Activated T-helper 1 cell treated with Interleukin-2 at 50 U/mL for 16 hours (primary cell): ENCODE results near the gene FOXF1.

Experiments
- DNase-seq: peaks from one replicate; pipeline ENCODE4 v3.0.0-alpha.2; 2020; ENCODE audit warnings: low read depth

Gene FOXF1

DNA sequence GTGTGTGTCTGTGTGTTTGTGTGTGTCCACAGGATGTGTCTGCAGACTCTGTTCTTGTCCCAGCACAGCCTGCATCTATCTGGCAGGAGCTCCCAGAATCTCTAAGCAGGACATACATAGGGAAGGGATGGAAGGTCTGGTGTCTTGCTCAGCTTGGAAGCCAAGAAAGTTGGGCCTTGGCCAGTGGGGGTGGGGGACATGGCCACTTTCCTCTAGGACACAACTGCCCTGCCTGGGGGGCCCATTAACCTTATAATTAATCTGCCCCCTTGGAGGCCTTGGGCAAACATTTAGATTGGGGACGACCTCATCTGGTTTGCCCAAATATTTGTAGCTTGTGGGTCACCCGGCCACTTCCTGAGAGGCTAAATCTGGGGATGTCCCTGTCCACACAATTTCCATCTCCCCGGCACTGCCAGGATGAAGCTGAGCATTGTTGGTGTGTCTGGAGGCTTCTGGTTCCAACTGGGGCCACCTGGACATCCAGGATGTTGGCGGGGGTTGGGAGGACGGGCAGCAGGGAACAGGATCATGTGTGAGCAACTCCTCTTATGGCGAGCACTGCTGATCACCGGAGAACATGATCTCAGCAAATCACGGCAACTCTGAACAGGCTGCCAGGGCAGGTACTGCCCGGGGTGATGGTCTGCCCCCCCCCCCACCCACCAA lies 17.2 kb upstream of the FOXF1 start:
- DNase-seq: no peak

DNA sequence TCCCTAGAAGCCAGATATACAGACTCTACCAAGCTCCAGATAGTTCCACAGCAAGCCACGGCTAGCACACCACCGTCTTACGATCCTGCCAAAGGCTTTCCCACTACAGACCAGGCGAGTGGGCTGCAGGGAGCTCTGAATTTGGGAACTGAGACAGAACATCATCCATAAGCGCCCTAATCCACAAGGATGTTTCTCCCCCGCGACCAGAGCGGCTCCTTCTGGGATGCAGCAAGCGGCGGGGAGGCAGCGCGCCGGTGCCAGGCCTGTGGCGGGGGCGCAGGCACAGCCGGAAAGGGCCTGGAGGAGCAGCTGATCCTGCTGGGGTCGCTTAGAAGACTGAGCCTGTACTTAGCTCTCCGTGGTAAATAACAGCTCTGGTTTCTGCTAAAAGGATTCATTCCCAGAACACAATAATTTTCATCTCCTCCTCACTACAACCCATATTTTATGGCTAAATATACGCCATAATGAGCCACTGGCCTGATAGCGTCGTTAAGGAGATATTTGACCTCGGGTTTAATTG lies 16.2 kb upstream of the FOXF1 start:
- DNase-seq: no peak

DNA sequence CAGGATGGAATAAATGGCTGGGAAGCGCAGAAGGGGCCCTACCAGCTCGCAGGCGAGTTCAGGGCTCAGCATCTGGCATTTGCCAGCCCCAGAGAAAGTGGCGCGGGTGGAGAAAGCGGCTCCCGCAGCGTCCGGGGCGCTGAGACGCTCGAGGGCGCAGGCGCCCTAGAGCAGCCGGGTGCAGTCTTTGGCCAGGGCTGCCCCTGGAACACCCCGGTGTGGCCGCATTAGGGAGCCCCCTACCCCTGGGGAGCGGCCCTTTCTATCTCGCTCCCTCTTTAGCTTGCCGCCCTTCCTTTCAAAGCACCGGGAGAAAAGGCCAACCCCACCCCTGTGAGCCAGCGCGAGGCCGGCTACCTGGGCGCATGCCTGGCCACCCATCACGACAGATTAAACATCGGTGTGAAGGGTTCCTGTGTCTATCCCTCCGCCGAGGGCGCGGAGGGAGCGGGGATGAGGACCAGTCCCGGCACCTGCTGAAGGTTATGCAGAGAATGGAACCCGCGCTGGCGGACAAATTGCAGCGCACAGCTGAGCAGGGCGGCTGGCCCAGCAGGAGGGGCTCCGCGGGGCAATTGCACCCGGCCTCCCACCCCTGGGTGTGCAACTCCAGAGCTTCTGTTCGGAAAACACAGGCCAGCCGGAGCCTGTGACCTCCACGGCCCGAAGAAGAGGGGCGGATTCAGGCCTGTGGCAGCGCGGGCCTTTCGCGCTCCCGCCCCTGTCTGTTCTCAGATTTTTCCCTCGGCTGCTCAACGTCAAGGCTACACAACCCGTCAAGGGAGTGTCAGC lies 15.6 kb upstream of the FOXF1 start:
- DNase-seq: no peak

DNA sequence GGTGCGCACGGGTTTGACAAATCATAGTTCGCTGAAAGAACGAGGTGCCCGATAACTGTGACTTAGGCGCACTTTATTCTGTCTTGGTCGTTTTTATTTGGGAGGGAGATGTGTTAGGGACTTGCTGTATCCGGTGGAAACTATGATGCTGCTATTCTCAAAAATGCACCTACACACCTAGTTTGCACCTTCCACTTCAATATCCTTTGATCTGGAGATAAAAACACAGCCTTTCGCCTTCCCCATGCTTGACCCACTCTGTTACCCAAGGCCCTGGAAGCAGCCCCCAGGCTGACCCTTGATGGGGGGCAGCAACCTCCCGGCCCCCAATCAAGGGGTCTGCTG lies 15.0 kb upstream of the FOXF1 start:
- no peak for DNase-seq

DNA sequence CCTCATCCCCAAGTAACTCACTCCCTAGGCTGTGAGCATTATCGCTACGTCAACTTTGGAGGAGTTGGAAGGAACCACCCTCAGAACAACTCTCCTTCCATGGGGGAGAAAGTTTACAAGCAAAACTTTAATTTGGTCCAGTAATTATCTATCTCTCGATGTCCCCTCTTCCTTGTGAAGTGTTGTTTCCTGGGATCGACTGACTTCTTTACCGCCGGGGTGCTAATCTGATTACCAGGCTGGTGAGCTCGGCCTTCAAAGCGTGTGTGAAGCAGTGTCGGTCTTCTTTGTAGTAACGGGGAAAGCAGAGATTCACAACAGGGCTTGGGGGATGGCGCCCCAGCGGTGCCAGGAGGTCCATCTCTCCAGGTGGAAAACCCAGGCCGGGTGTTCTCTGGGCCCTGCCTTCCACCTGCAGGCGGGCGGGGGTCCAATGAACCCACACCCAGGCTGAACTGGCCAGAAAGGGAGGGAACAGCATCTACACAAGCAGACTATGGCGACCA lies 14.5 kb upstream of the FOXF1 start:
- no peak for DNase-seq

GRCh38 chr16:86496262-86496928 lies 13.9 kb upstream of the FOXF1 start:
- DNase-seq: no peak

- DNase-seq: no peak
Measured at GRCh38 chr16:86496929-86497461, 13.3 kb upstream of the FOXF1 start.

- DNase-seq: no peak
Measured at GRCh38 chr16:86497551-86498021, 12.7 kb upstream of the FOXF1 start.

GRCh38 chr16:86498155-86498670 lies 12.1 kb upstream of the FOXF1 start:
- DNase-seq: no peak

DNA sequence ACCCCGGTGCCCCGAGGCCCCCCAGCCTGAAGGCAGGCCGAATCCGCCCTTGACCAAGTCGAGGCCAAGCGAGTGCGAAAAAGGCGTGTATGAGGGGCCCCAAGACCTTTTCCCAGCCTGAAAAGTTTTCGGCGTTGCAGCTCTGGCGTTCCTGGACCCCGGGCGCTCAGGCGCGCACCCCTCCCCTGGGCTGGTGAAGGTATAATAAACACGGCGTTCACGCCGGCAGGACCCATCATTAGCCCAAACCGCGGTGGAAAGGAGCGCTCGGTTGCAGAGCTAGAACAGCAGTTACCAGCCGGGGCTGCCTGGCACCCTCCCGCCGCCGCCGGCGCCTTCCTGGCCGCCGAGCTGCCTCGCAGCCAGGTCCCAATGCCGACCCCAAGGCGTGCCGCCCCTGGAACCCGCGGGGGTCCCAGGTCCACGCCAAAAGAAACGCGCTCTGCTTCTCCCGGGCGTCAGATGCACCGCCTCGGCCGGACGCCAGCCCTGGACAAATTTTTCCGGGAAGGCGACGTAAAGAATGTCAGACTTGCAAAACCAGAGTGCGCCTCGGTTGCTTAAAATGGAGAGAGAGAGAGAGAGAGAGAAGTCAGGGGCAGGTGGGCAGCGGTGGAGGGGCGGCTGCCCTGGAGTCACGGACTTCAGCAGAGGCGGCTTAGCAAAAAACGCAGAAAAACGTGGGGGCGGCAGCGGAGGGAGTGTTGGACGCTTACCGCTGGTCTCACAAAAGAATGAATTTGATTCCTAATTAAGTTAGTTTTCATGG lies 11.5 kb upstream of the FOXF1 start:
- no peak for DNase-seq

- DNase-seq: no peak
Measured at GRCh38 chr16:86499440-86499786, 10.9 kb upstream of the FOXF1 start.

DNA sequence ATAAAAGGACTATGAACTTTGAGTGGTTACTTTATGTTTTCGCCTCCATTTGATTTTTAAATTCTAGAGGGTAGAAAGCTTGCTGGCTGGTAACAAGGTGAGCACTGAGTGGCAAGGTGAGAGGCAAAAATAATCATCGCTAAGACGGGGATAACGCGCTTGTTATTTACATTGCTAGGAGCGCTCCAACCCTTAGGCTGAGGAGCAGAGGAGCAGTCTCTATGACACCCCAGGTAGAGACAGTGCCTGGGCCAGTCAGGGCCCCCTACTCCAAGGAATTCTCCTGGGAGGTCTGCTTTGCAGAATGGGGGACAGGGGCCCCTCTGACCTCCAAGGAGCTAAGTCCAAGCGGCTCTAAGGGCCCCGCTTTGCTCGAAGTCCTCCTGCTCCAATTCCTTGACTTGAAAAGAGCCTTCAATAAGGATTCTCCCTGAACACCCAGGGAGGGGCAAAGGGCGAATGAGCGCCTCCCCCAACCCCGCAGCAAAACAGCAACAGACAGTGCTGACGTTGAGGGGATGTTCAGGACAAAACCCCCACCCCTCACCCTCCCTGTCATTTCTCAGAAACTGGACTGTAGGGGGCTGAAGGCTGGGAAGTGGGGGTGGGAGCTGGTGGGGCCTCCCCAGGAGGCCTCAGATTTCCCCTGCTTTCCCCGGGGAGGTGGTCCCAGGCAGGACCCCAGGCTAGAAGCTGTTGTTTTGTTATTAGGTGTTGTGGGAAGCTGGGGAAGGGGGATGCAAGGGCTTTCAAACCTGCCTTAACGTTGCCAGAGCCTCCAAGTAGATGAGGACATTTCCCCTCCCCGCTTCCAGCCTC lies 10.2 kb upstream of the FOXF1 start:
- no peak for DNase-seq

GRCh38 chr16:86500708-86501510 lies 9.4 kb upstream of the FOXF1 start:
- no peak for DNase-seq

GRCh38 chr16:86501989-86502855 lies 8.1 kb upstream of the FOXF1 start:
- no peak for DNase-seq

DNA sequence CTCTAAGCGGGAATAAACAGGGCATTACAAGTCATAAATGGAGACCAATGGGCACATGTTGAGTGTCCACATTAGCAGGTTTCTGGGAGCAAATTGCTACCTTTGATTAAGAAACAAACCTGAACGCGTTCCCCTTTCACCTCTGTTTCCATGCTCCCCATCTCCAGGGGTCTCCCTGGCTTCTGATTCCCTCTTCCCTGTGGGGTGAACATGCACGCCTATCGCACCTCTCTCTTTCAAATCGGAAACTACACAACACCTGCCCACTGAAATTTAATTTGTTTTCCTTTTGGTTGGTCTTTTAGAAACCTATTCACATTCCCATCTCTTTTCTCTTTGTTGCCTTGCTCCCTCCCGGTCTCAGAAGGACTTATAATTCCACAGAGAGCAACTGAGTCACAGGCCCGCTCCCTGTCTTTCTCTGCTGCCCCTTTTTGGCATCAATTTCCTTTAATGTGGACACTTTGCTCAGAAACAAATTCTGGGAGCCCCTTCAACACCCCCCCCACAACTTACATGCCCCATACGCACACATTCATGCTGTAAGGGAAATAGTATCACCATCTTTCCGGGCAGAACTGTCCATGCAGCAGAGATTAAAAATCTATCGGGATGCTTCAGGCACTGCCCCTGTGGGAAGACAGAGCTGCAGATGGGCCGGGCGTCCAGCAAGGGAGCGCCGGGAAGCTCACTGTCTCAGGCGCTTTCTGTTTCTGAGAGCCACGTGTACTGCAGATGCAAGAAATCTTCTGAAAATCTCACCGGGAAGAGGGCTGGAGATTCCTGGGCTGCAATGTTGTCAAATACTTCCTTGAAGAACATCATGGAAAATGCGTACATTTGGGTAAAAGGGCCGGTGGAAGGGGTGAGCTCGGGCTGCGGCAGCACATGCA lies 7.2 kb upstream of the FOXF1 start:
- no peak for DNase-seq

DNA sequence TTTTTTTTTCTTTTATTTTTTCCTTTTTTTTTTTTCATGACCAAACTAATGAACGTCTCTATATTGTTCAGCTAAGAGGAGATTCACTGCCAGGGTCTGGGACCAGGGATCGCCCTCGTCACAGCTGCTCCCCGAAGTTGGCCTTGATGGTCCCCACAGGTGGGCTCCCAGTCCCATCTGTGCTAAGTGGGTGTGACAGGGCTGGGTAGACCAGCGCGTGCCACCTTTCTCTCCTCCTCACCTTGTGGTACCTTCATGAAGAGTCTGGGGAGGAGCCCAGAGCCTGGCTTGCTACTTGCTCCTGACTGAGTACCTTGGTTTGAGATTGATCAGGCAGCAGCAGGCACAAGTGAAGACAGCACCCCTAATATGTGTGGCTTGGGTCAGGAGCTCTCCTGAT lies 6.5 kb upstream of the FOXF1 start:
- DNase-seq: no peak

DNA sequence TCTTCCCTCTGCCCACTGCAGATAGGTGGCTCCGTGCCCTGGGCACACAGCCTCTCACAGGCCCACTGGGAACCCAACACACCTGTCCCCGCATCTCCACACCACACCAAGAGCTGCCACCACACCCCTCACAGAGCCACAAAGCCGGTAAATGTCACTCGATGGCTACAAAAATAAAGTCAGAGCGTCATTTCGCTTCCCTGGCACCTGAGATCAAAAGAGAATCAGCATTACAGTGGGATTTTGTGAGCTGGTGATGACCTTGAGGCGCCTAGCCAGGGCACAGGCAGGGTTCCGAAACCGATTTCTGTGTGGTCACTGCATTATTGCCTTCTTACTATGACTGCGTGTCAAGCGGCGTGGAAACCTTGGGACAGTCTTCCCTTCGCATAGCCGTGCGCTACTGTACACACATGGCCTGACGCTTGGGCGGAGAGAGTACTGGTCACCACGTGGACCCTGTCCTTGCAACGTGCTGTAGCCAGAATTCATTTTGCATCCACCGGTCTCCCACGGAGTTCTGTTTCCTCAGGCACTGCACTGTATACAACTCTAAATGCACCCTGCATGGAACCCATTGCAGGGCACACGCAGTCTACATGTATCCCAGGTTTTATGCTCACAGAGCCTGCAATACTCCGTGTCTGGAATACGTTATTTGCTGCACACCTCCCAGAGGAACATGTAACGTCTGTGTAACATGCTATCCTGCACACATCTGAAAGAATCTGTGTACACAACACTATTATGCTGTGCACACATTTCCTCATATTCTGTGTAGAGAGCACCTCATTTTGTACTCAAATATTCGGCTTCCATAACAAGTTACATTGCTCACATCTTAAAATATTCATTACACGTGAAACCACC lies 5.8 kb upstream of the FOXF1 start:
- no peak for DNase-seq
